Left forelimb (tissue), 1 donor: ENCODE results near the gene IFNG-AS1.

Experiments
- DNase-seq: peaks from one replicate; pipeline ENCODE4 v3.0.0-alpha.2; 2018; ENCODE audit warnings: low spot score

The IFNG-AS1 gene

DNA sequence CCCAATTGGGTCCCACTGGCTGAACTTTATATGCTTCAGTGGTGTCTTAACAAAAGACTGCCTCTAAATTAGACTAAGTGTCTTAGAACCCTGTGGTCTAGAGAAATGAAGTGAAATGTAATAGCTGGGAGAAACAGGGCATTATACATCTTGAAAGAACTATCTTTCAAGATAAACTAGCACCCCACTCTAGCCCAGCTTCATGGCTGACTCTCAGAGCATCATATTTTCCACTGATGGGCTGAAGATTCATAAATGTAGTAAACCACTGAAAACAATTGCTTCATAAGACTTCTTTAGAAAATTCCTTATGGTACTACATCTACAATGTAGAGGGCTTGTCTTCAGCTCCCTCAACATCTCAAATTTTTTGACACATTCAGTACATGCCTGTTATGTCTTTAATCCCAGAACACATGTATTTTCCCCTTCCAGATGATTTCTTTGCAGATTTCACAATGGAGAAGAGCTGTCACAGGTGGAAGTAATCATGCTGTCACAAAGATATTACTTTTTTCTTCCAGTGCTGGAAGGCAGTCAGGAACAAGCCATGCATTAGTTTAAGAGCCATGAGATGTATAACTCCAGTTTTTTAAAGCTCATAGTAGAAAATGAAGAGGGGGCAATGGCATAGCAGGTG, 48.5 kb downstream of the IFNG-AS1 start:
- DNase-seq, result no peak

DNA sequence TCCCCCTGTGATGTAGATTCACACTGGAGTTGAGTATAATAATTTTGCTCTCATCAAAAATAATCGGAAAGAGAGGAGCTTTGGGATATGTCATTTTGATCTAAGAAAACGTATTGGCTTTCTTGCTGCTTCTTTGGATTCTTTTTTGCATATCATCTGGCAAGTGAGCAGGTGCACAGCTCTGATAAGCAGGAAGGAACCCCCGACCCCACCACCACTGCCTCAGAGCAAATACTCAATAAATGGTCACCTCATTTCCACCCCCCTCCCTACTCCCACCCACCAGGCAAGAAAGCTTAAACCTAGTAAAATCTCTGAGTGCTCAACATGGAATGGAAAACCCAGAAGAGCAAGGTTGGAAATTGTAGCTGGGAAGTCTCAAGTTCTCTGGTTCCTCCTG, 49.4 kb downstream of the IFNG-AS1 start:
- no peak for DNase-seq

DNA sequence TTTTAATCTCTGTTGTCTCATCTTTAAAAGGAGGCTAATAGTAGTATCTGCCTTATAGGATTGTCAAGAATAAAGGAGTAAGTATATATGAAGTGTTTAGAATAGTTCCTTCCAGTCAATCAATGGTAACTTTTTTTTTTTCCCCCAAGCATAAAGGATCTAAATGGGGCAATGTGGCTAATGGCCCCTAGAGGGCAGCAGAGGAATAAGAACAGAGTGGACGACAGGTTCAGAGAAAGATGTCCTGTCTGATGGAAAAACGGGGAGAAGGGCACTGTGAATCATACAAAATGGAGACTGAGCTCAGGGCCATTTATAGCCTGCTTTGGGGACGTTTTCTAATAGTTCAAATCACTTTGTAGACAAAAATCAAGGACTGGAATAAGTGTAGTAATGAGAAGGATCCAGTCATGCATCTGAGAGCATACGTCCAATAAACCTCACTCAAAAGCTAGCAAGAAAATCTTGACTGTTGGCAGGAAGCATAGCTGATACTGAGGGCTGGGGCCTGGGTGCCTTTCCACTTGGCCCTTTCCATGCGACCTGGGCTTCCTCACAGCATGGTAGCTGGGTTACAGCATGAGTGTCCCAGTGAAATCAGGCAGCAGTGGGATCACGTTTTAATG, 51.3 kb downstream of the IFNG-AS1 start:
- peak; percentile 67 for DNase-seq

DNA sequence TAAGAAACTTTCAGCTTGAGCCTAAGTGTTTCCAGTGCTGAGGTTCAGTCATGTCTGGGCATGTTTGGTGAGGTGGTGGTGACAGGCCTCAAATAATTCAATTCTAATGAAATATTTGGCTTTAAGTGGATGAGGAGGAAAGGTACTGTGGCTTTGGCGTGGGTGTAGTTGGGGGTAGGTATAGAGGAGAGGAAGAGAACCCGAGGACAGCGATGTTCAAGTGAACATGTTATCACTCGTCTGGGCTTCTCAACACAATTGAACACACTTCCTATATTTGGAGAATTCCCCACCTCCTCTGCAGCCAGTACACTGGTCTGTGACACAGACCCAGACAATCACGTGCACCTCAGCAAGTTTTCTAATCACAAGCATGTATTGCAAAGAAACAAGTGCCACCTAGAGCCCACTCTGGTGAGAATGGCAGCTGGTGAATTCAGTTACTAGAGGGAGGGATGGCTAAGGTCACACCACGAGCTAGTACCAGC, 53.0 kb downstream of the IFNG-AS1 start:
- no peak for DNase-seq

DNA sequence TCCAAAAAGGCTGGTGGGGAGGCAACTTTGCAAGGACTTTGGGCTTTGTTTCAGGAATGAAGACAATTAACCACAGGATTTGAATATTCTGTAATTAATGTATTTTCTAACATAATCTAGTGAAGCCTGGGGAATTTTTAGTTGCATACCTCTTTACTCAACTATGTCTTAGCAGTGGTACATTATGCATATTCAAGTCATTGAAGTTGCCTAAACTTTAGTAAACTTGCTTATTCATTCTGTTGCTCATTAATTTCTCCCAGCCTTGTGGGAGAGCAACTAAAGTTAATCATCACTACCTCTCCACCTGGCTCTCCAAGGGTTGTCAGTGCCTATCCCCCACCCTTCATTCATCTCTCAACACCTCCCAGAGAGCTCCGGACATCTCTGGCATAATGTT, 54.2 kb downstream of the IFNG-AS1 start:
- DNase-seq, result no peak

DNA sequence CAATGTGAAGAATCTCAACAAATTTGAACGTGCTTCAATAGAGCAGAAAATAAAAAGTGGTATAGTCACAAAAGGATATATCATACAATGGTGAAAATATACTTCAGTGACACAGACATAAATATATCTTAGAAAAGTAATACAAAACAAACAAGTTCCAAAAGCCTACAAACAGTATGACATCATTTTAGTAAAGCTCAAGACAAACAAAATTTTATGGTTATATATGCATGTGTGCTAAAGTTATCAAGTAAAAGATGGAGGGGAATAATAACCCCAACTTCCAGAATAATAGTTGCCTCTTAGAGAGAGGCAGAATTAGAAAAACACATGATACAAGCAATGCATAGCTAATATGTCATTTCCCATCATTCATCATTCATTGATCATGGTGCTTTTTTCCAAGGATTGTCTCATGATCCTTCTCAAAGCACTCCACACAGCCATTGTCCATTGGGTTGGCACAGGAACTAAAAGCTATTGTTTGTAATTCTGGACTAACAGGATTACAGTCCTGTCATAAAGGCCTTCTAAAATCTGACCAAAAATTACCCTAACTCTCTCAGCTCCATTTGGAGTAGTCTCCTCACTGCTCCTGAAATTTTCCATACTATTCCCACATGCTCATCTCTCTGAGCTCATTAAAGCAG, 59.5 kb downstream of the IFNG-AS1 start:
- no peak for DNase-seq

DNA sequence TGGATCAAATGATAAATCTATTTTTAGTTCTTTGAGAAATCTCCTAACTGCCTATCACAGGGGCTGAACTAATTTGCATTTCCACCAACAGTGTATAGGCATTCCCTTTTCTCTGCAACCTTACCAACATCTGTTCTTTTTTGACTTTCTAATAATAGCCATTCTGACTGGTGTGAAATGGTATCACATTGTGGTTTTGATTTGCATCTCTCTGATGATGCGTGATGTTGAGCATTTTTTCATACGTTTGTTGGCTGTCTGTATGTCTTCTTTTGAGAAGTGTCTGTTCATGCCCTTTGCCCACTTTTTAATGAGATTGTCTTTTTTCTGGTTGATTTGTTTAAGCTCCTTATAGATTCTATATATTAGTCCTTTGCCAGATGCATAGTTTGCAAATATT, 67.1 kb downstream of the IFNG-AS1 start:
- DNase-seq, result no peak

DNA sequence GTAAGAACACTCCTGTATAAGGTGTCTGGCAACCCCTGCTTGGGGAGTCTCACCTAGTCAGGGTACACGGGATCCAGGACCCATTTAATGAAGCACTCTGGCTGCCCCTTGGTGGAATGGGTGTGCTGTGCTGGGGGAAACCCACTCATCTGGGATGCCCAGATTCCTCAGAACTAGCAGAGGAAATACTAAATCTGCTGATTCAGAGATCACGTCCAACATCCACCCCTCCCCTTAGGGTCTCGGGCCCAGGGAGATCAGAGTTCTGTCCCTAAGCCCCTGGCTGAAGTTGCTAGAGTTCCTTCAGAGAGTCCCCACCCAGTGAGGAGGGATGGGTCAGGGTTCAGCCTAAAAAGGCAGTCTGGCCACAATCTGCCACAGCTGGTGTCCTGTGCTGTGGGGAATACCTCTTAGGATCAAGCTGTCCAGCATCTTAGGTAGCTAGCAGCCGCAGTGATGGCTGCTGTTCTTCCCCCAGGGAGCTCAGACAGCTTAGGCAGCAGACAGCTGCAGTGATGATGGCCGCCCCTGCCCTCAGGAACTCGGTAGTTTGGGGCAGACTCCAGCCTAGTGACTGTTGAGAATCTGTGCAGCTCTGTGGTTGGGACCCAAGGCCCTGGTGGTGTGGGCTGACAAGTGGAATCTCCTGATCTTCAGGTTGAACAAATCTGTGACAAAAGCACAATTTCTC, 74.8 kb downstream of the IFNG-AS1 start:
- no peak for DNase-seq

DNA sequence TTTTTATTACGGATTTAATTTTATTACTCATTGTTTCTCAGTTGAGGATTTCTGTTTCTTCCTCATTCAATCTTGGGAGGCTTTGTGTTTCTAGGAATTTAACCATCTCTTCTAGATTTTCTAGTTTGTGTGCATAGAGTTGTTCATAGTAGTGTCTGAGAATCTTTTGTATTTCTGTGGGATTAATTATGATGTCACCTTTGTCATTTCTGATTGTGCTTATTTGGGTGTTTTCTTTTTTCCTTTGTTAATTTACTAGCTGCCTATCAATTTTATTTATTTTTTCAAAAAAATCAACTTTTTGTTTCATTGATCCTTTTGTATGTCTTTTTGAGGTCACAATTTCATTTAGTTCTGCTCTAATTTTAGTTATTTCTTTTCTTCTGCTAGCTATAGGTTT, 75.9 kb downstream of the IFNG-AS1 start:
- DNase-seq, result no peak

DNA sequence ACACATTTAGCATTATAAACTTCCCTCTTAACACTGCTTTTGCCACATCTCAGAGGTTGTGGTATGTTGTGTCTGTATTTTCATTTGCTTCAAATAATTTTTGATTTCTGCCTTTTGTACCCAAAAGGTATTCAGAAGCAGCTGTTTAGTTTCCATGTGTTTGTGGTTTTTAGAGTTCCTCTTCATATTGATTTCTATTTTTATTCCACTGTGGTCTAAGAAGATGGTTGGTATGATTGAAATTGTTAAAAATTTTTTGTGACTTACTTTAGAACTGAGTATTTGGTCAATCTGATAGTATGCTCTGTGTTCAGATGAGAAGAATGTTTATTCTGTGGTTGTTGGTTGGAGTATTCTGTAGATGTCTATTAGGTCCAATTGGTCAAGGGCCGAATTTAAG, 76.4 kb downstream of the IFNG-AS1 start:
- DNase-seq, result no peak

DNA sequence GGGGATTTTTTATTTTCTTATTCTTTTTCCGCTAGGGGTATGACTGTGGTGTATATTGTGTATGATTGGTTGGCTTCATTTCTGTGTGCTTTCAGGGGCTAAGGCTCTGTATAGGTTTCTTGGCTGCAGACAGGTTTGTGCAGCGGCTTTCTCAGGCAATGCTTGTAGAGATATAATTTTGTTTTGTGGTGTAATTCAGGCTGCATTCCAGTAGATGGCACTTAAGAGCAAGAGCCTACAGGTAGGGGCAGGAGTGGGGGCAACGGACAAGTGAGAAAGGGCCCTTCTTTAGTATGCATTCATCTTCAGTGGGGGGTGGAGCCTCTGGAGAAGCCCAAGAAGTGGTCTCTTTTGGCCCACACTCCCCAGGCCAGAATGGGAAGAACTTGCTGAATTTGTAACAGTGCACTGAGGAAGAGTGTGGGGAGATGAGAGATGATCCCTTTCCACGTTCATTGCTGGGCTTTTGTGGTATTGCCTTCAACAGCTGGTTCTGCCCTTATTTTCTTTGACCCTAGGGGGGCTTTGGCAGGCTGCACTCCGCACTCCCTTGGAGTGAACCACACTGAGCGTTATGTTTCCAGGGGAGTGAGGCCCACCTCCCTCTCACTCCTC, 78.6 kb downstream of the IFNG-AS1 start:
- DNase-seq, result no peak

DNA sequence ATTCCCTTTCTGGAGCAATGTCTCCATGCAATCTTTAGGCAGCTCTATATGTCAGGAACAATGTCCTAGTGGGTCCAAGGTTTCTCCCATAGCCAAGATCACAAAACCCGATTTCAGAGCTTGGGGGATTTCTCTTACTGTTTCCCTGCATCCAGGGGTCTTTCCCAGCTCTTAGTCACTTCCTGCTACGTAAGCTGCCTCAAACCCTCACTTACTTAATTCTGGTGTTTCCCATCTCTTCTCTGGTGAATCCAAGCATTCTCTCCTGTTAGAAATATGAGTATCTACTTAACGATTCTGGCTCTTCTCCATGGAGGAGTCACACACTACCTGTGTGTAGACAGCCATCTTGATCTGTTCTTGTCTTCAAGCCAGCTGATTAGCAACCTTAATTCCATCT, 80.0 kb downstream of the IFNG-AS1 start:
- no peak for DNase-seq
